DOHH2 (cell line): ENCODE data around the gene ZC3H12C.

Source experiments
- H3F3A ChIP-seq: fragments of 200-600 bp; sonication (generic), shearing (Covaris generic); 2 replicates; pipeline ENCODE4 v1.6.0; 2016; ENCODE audit warnings: antibody characterized with exemption, mild to moderate bottlenecking; ENCODE audit not compliant: control insufficient read depth, insufficient read depth
- H3K27ac ChIP-seq: fragments of 200-600 bp; sonication (generic); 2 replicates; pipeline ENCODE4 v1.5.1; 2014; ENCODE audit warnings: low read depth, mild to moderate bottlenecking, low read length, moderate library complexity
- H3K27me3 ChIP-seq: fragments of 200-600 bp; sonication (generic); 2 replicates; pipeline ENCODE4 v1.6.1; 2014; ENCODE audit warnings: mild to moderate bottlenecking, low read length, mixed read lengths; ENCODE audit not compliant: control insufficient read depth
- H3K36me3 ChIP-seq: fragments of 200-600 bp; sonication (generic); 2 replicates; pipeline ENCODE4 v1.6.1; 2014; ENCODE audit warnings: mild to moderate bottlenecking, low read length, moderate library complexity, mixed read lengths; ENCODE audit not compliant: control insufficient read depth
- H3K4me1 ChIP-seq: fragments of 200-600 bp; sonication (generic); 2 replicates; pipeline ENCODE4 v1.6.1; 2014; ENCODE audit warnings: mild to moderate bottlenecking, low read length, mixed read lengths; ENCODE audit not compliant: control insufficient read depth
- H3K4me2 ChIP-seq: fragments of 200-600 bp; sonication (generic); 2 replicates; pipeline ENCODE4 v1.6.0; 2014; ENCODE audit warnings: mild to moderate bottlenecking, low read length, moderate library complexity
- H3K4me3 ChIP-seq: fragments of 200-600 bp; sonication (generic); 2 replicates; pipeline ENCODE4 v1.5.1; 2014; ENCODE audit warnings: mild to moderate bottlenecking, low read length, mixed read lengths
- H3K79me2 ChIP-seq: fragments of 200-600 bp; sonication (generic); 2 replicates; pipeline ENCODE4 v1.6.1; 2014; ENCODE audit warnings: mild to moderate bottlenecking, low read length, mixed read lengths; ENCODE audit not compliant: control insufficient read depth
- H3K9me2 ChIP-seq: fragments of 200-600 bp; sonication (generic); replicated peaks from 2 replicates; pipeline ENCODE4 v1.6.1; 2014; ENCODE audit warnings: mild to moderate bottlenecking, low read length, mixed read lengths; ENCODE audit not compliant: control insufficient read depth
- H3K9me3 ChIP-seq: fragments of 200-600 bp; sonication (generic); 2 replicates; pipeline ENCODE4 v1.6.1; 2014; ENCODE audit warnings: antibody characterized with exemption, low read length, mixed read lengths; ENCODE audit not compliant: control insufficient read depth, insufficient read depth
- H4K20me1 ChIP-seq: fragments of 200-600 bp; sonication (generic); 2 replicates; pipeline ENCODE4 v1.6.0; 2014; ENCODE audit warnings: low read depth, mild to moderate bottlenecking, antibody characterized with exemption, low read length, moderate library complexity; ENCODE audit not compliant: control insufficient read depth, insufficient read depth
- EZH2phosphoT487 ChIP-seq: fragments of 200-600 bp; sonication (generic); IDR thresholded peaks from 2 replicates; pipeline ENCODE4 v1.6.1; 2017; ENCODE audit warnings: borderline replicate concordance, mild to moderate bottlenecking, antibody characterized with exemption, low read length, moderate library complexity, mixed read lengths
- TF ChIP-seq, protein P1 (sequence below): fragments of 200-600 bp; sonication (generic); IDR thresholded peaks from one replicate; pipeline ENCODE4 v1.5.1; 2014; ENCODE audit warnings: antibody characterized with exemption, mild to moderate bottlenecking, low read depth, low read length; ENCODE audit not compliant: poor library complexity, severe bottlenecking

The ZC3H12C gene

GRCh38 chr11:110185121-110185591, 92.0 kb downstream of the ZC3H12C start:
- Histone ChIP-seq H3K9me2 (no peaks in the 10 kb centered on the region), H3K4me1 (no peaks in the 10 kb centered on the region), H3K79me2 (no peaks in the 10 kb centered on the region), H3K4me3 (no peak overlapping the region), H3K9me3 (no peaks in the 10 kb centered on the region), H3F3A (no peaks in the 10 kb centered on the region), H3K36me3 (no peaks in the 10 kb centered on the region), H4K20me1 (no peaks in the 10 kb centered on the region), H3K27me3 (no peaks in the 10 kb centered on the region), H3K4me2 (no peak overlapping the region), H3K27ac (no peak overlapping the region)
- no peak for TF ChIP-seq EZH2phosphoT487
- TF ChIP-seq, protein P1, sequence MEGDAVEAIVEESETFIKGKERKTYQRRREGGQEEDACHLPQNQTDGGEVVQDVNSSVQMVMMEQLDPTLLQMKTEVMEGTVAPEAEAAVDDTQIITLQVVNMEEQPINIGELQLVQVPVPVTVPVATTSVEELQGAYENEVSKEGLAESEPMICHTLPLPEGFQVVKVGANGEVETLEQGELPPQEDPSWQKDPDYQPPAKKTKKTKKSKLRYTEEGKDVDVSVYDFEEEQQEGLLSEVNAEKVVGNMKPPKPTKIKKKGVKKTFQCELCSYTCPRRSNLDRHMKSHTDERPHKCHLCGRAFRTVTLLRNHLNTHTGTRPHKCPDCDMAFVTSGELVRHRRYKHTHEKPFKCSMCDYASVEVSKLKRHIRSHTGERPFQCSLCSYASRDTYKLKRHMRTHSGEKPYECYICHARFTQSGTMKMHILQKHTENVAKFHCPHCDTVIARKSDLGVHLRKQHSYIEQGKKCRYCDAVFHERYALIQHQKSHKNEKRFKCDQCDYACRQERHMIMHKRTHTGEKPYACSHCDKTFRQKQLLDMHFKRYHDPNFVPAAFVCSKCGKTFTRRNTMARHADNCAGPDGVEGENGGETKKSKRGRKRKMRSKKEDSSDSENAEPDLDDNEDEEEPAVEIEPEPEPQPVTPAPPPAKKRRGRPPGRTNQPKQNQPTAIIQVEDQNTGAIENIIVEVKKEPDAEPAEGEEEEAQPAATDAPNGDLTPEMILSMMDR = no peak

DNA sequence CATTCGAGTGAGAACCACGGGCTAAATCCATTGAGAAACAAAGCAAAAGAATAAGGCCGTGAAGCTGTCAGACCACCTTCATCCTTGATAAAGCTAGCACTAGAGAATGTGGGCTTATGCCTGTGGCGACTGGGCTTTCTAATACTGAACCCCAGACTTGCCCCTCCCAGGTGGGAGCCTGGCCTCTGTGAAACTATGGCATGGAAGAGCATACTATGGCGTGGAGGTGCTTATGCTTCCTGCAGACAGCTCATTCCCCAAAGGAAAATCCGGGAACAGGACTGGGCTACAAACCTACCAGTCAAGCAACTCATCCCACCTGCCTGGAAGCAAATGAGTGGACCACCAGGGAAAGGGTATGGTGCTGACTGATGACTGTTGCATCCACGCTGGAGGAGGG, 92.4 kb downstream of the ZC3H12C start:
- Histone ChIP-seq H3F3A (no peaks in the 10 kb centered on the region), H3K4me3 (no peak overlapping the region), H3K4me2 (no peak overlapping the region), H3K9me2 (no peaks in the 10 kb centered on the region), H3K79me2 (no peaks in the 10 kb centered on the region), H3K27me3 (no peaks in the 10 kb centered on the region), H3K4me1 (peaks cover 2% of the 10 kb centered on the region; the same call in 1 of the 2 replicates), H3K9me3 (no peaks in the 10 kb centered on the region), H4K20me1 (no peaks in the 10 kb centered on the region), H3K36me3 (no peaks in the 10 kb centered on the region), H3K27ac (no peak overlapping the region)
- TF ChIP-seq, protein P1 = no peak
- no peak for TF ChIP-seq EZH2phosphoT487

DNA sequence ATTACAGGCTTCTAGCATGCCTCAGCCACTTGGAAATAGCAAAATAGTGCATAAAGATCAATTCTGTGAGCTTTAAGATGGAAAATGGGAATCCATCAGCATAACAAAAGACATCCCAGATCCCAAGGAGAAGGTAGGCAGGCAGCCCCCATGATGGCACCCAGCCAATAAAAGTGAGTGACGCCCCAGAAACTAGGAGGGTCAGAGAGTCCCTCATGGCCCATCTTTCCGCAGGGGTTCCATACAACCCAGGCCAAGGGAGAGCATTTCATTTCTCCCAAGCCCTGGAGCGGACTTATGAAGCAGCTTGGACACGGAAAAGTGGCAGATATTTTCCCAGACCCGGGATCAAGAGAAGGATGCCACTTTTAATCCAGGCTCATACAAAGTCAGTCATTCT, 93.3 kb downstream of the ZC3H12C start:
- no peaks in the 10 kb centered on the region for H3K79me2 ChIP-seq
- no peaks in the 10 kb centered on the region for H3K9me2 ChIP-seq
- peaks cover 2% of the 10 kb centered on the region; the same call in 1 of the 2 replicates for H3K9me3 ChIP-seq
- no peak overlapping the region for H3K27ac ChIP-seq
- no peaks in the 10 kb centered on the region for H3K27me3 ChIP-seq
- no peaks in the 10 kb centered on the region for H3K36me3 ChIP-seq
- no peak overlapping the region for H3K4me2 ChIP-seq
- peaks cover 7% of the 10 kb centered on the region for H3K4me1 ChIP-seq
- H3F3A ChIP-seq = no peaks in the 10 kb centered on the region
- no peaks in the 10 kb centered on the region for H4K20me1 ChIP-seq
- H3K4me3 ChIP-seq = no peak overlapping the region
- TF ChIP-seq EZH2phosphoT487 = no peak
- TF ChIP-seq, protein P1 = no peak
